ENCODE results near the gene MCTP1.

The MCTP1 gene

DNA sequence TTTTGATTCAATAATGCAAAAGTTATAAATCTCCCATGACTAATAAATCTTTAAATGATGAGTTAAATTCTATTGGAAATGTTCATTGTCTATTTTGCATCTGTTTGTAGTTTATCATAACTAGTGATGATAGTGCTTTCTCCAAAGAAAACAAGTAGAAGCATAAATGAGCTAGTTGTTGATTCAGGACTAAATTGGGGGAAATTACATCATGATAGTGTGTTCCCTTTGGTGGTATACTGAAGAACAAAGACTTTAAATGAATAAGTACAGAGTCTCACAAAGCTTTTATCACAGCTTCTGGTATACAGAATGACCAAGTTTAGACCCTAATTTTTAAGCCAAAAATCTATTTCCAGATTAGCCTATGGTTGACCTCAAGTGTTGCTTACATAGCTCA lies 173.8 kb downstream of the MCTP1 start:
- Histone ChIP-seq H3K4me2 (ENCODE audit: low read length) (no peak overlapping the region), H3K4me3 (ENCODE audit: low read length) (no peak overlapping the region), H3K36me3 (ENCODE audit: insufficient read depth, low read length) (no peaks in the 10 kb centered on the region), H3K9ac (ENCODE audit: low read depth, low read length) (no peak overlapping the region), H3K9me3 (replicated peaks; ENCODE audit: low read length) (no peaks in the 10 kb centered on the region), H3K4me1 (ENCODE audit: control insufficient read depth, insufficient read depth, low read length) (peaks cover 15% of the 10 kb centered on the region), H3K27me3 (ENCODE audit: control insufficient read depth, insufficient read depth, low read length) (no peaks in the 10 kb centered on the region)

DNA sequence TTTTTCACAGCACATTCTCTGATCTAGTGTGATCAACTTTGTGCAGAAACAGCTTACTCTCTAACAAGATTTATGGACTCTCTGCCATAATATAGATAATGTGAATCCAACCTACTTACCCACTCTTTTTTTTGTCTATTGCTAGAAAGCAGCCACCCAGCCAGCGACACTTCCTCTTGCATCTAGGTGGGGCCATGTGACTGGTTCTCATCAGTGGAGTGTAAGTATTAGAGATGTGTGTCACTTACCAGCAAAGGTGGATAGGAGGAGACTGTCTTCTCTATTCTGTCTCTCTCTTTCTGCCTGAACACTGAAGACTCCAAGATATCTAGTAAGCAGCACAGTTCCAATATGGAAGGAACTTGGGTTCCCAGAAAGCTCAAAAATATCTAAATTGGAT lies 174.8 kb downstream of the MCTP1 start:
- Histone ChIP-seq H3K4me1 (ENCODE audit: control insufficient read depth, insufficient read depth, low read length) (peaks cover 15% of the 10 kb centered on the region), H3K9me3 (replicated peaks; ENCODE audit: low read length) (no peaks in the 10 kb centered on the region), H3K36me3 (ENCODE audit: insufficient read depth, low read length) (no peaks in the 10 kb centered on the region), H3K9ac (ENCODE audit: low read depth, low read length) (no peak overlapping the region), H3K4me3 (ENCODE audit: low read length) (no peak overlapping the region), H3K27me3 (ENCODE audit: control insufficient read depth, insufficient read depth, low read length) (no peaks in the 10 kb centered on the region), H3K4me2 (ENCODE audit: low read length) (no peak overlapping the region)

DNA sequence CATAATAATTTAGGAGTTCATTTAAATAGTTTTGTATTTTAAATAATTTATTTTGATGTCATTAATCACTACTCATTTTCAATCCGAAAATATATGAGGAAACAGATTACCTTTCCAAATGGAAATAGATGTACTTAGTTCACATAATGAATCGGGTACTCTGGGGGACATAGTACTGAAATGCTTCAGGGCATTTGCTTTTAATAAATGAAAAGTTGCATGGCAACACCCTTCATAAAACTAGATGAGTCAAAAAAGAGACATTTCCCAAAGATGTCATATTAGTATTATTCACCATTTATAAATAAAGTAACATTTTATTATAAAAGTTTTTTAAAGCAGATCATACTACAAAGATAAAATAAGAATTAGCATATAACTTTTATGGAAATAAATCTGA lies 177.8 kb downstream of the MCTP1 start:
- no peaks in the 10 kb centered on the region for H3K36me3 ChIP-seq (ENCODE audit: insufficient read depth, low read length)
- no peak overlapping the region for H3K9ac ChIP-seq (ENCODE audit: low read depth, low read length)
- no peak overlapping the region for H3K4me3 ChIP-seq (ENCODE audit: low read length)
- peaks cover 4% of the 10 kb centered on the region for H3K4me1 ChIP-seq (ENCODE audit: control insufficient read depth, insufficient read depth, low read length)
- H3K9me3 ChIP-seq (replicated peaks; ENCODE audit: low read length), result no peaks in the 10 kb centered on the region
- peak overlapping the region; percentile 21 for H3K4me2 ChIP-seq (ENCODE audit: low read length)
- no peaks in the 10 kb centered on the region for H3K27me3 ChIP-seq (ENCODE audit: control insufficient read depth, insufficient read depth, low read length)

DNA sequence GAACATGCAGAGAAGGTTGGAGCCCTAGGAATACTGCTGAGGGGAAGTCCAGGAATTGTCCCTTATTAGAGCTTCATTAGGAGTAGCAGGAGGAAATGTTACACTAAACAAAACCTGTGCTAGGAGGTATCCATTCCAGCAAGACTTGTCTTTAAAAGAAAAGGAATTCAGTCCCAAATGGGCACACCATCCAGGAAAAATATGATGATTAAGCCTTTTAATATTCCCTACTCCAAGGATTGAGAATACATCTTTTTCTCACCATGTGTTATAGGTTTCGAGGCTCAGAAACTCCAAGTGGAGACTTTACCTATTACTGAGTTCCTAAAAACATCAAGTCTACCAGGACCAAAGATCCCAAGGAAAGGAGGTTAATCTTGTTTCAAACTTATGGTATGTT lies 179.3 kb downstream of the MCTP1 start:
- no peaks in the 10 kb centered on the region for H3K9me3 ChIP-seq (replicated peaks; ENCODE audit: low read length)
- H3K36me3 ChIP-seq (ENCODE audit: insufficient read depth, low read length), result no peaks in the 10 kb centered on the region
- peaks cover 4% of the 10 kb centered on the region for H3K4me1 ChIP-seq (ENCODE audit: control insufficient read depth, insufficient read depth, low read length)
- H3K9ac ChIP-seq (ENCODE audit: low read depth, low read length), result no peak overlapping the region
- H3K4me3 ChIP-seq (ENCODE audit: low read length), result no peak overlapping the region
- no peak overlapping the region for H3K4me2 ChIP-seq (ENCODE audit: low read length)
- H3K27me3 ChIP-seq (ENCODE audit: control insufficient read depth, insufficient read depth, low read length), result no peaks in the 10 kb centered on the region

DNA sequence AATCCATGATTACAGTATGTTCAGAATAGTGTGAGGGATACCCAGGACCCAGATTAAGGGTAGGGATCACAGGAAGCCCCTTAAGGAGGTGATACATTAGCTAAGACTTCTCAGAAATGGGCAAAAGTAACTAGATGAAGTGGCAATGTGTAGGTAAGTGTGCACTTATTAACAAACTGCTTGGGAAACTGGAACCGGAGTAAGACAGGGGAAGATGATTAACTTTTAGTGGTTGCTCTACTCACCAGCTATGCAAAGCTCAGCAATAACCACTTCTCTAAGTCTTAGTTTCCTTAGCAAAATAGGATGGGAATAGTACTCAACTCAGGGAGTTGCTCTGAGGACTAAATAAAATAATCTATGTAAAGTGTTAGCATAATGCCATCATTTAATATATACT lies 182.2 kb downstream of the MCTP1 start:
- Histone ChIP-seq H3K9ac (ENCODE audit: low read depth, low read length) (no peak overlapping the region), H3K9me3 (replicated peaks; ENCODE audit: low read length) (no peaks in the 10 kb centered on the region), H3K4me1 (ENCODE audit: control insufficient read depth, insufficient read depth, low read length) (peaks cover 4% of the 10 kb centered on the region), H3K4me2 (ENCODE audit: low read length) (no peak overlapping the region), H3K27me3 (ENCODE audit: control insufficient read depth, insufficient read depth, low read length) (no peaks in the 10 kb centered on the region), H3K4me3 (ENCODE audit: low read length) (no peak overlapping the region), H3K36me3 (ENCODE audit: insufficient read depth, low read length) (no peaks in the 10 kb centered on the region)

DNA sequence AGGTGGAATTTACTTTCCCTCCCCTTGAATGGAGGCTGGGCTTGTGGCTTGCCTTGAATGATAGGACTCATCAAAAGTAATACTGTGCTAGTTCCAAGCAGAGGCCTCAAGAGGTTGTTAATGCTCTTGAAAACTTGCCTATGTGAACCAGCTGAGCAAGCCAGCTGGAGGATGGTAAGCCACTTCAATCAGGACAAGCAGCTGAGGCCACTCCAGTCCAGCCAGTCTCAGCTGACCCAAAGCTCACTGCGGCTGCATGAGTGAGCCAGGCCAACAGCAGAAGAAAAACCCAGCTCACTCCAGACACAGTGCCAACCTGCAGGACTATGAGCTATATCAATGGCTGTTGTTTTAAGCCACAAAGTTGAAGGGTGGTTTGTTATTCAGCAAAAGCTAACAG lies 182.8 kb downstream of the MCTP1 start:
- Histone ChIP-seq H3K27me3 (ENCODE audit: control insufficient read depth, insufficient read depth, low read length) (no peaks in the 10 kb centered on the region), H3K4me2 (ENCODE audit: low read length) (no peak overlapping the region), H3K36me3 (ENCODE audit: insufficient read depth, low read length) (no peaks in the 10 kb centered on the region), H3K9ac (ENCODE audit: low read depth, low read length) (no peak overlapping the region), H3K4me3 (ENCODE audit: low read length) (no peak overlapping the region), H3K9me3 (replicated peaks; ENCODE audit: low read length) (no peaks in the 10 kb centered on the region), H3K4me1 (ENCODE audit: control insufficient read depth, insufficient read depth, low read length) (peaks cover 4% of the 10 kb centered on the region)

- Histone ChIP-seq H3K4me1 (ENCODE audit: control insufficient read depth, insufficient read depth, low read length) (no peaks in the 10 kb centered on the region), H3K36me3 (ENCODE audit: insufficient read depth, low read length) (no peaks in the 10 kb centered on the region), H3K27me3 (ENCODE audit: control insufficient read depth, insufficient read depth, low read length) (no peaks in the 10 kb centered on the region), H3K9ac (ENCODE audit: low read depth, low read length) (no peak overlapping the region), H3K4me2 (ENCODE audit: low read length) (no peak overlapping the region), H3K9me3 (replicated peaks; ENCODE audit: low read length) (no peaks in the 10 kb centered on the region), H3K4me3 (ENCODE audit: low read length) (no peak overlapping the region)
Observed at GRCh38 chr5:95100551-95100950, 184.3 kb downstream of the MCTP1 start.

- no peak overlapping the region for H3K9ac ChIP-seq (ENCODE audit: low read depth, low read length)
- H3K9me3 ChIP-seq (replicated peaks; ENCODE audit: low read length), result no peaks in the 10 kb centered on the region
- no peak overlapping the region for H3K4me3 ChIP-seq (ENCODE audit: low read length)
- H3K4me1 ChIP-seq (ENCODE audit: control insufficient read depth, insufficient read depth, low read length), result no peaks in the 10 kb centered on the region
- no peaks in the 10 kb centered on the region for H3K27me3 ChIP-seq (ENCODE audit: control insufficient read depth, insufficient read depth, low read length)
- H3K36me3 ChIP-seq (ENCODE audit: insufficient read depth, low read length), result no peaks in the 10 kb centered on the region
- H3K4me2 ChIP-seq (ENCODE audit: low read length), result no peak overlapping the region
Observed at GRCh38 chr5:95098012-95098411, 186.9 kb downstream of the MCTP1 start.

DNA sequence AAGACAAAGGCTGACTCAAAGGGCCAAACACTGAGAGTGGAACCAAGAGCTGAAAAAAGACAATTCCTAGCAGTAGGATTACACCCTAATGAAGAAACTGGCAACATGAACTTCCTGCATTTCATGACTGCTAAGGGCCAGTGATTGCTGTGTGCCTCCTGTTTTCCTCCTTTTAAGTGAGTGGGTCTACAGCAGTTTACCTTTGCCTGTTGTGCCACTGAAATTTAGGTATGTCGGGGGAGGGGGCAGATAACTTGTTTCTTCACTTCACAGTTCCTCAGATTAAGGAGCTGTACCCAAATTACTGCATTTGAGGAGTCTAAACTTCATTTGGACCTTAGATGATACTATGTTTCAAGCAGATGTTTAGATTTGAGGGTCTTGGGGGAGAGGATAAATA lies 191.7 kb downstream of the MCTP1 start:
- Histone ChIP-seq H3K4me2 (ENCODE audit: low read length) (no peak overlapping the region), H3K9me3 (replicated peaks; ENCODE audit: low read length) (no peaks in the 10 kb centered on the region), H3K4me1 (ENCODE audit: control insufficient read depth, insufficient read depth, low read length) (no peaks in the 10 kb centered on the region), H3K36me3 (ENCODE audit: insufficient read depth, low read length) (no peaks in the 10 kb centered on the region), H3K9ac (ENCODE audit: low read depth, low read length) (no peak overlapping the region), H3K4me3 (ENCODE audit: low read length) (no peak overlapping the region), H3K27me3 (ENCODE audit: control insufficient read depth, insufficient read depth, low read length) (no peaks in the 10 kb centered on the region)

DNA sequence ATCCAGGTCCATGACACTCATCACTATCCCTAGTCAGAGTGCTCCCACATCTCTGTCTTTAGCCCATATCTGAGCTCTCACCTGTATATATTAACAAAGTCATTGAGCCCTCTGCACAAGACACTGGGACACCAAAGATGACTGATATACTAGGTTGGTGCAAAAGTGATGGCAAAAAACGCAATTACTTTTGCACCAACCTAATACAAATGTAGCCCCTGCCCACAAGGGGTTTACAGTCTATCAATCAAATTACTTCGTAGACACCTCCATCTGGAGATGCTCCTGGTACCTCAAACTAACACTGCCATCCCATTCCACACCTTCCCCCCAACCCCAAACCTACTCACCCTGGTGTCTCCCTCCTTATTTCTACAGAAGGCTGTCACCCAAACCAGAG lies 194.1 kb downstream of the MCTP1 start:
- Histone ChIP-seq H3K27me3 (ENCODE audit: control insufficient read depth, insufficient read depth, low read length) (no peaks in the 10 kb centered on the region), H3K9me3 (replicated peaks; ENCODE audit: low read length) (no peaks in the 10 kb centered on the region), H3K4me1 (ENCODE audit: control insufficient read depth, insufficient read depth, low read length) (no peaks in the 10 kb centered on the region), H3K4me3 (ENCODE audit: low read length) (no peak overlapping the region), H3K36me3 (ENCODE audit: insufficient read depth, low read length) (no peaks in the 10 kb centered on the region), H3K4me2 (ENCODE audit: low read length) (no peak overlapping the region), H3K9ac (ENCODE audit: low read depth, low read length) (no peak overlapping the region)

DNA sequence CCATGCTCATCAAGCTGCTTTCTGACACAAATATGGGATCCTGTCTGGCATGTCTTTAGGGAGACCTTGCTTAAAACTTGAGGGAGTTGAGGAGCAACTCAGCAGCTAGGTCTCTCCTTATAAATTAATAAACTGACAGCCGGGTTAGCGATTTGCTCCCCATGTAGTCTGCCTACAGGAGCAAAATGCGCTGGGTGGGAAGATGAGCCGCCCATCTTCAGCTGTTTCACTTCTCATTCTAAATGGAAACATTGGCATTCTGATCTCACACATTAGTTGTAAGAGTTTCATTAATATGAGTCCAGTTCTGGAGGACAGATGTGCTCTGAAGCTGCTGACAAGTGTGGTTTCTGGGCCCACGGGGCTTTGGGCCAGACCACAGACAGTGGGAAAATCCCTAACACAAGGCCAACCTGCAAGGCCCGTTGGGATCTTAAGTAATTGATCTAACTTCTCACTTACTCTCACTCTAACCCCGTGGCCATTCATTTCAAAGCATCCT lies 197.0 kb downstream of the MCTP1 start:
- H3K4me1 ChIP-seq (ENCODE audit: control insufficient read depth, insufficient read depth, low read length), result peaks cover 13% of the 10 kb centered on the region
- H3K36me3 ChIP-seq (ENCODE audit: insufficient read depth, low read length), result no peaks in the 10 kb centered on the region
- H3K9ac ChIP-seq (ENCODE audit: low read depth, low read length), result no peak overlapping the region
- H3K9me3 ChIP-seq (replicated peaks; ENCODE audit: low read length), result no peaks in the 10 kb centered on the region
- H3K4me2 ChIP-seq (ENCODE audit: low read length), result no peak overlapping the region
- no peak overlapping the region for H3K4me3 ChIP-seq (ENCODE audit: low read length)
- H3K27me3 ChIP-seq (ENCODE audit: control insufficient read depth, insufficient read depth, low read length), result no peaks in the 10 kb centered on the region

DNA sequence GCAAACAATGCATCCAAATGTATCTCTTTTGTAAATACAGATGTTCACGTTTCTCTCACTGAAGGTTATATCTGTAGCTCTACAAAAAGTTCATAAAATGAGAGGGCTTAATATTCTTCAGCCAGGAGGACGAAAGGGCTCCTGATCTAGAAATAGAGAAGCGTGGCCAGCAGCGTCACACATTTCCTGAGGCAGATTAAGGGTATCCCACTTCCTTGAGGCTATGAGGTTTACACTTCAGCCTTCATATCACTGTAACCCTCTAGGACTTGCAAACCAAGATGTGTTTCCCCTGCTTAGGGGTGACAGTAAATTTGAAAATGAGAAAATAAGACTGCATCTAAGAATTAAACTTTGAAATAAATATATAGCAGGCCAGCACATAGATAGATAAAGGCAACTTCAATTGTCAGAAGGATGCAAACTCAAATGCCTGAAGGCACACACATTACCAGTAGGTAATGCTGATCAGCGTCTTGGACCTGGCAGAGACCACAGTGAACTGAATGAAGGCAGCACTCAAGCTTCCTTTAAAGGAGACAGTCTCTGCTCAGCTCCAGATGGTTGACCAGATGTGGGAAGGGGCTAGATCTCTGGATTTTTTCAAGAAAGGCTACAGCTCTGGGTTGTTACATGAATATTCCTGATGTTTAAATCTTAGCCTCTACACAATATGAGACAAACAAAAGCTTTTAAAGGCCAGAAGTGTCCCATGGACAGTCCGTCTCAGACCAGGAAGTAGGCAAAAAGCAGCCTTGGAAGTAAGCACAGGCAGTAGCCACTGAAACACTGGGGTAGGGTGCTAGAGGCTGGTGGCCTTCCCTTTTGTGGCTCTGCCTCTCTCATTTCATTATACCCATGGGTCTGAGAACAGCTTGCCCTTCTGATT lies 197.7 kb downstream of the MCTP1 start:
- peaks cover 18% of the 10 kb centered on the region for H3K4me1 ChIP-seq (ENCODE audit: control insufficient read depth, insufficient read depth, low read length)
- H3K36me3 ChIP-seq (ENCODE audit: insufficient read depth, low read length), result no peaks in the 10 kb centered on the region
- no peaks in the 10 kb centered on the region for H3K27me3 ChIP-seq (ENCODE audit: control insufficient read depth, insufficient read depth, low read length)
- H3K4me2 ChIP-seq (ENCODE audit: low read length), result no peak overlapping the region
- H3K4me3 ChIP-seq (ENCODE audit: low read length), result no peak overlapping the region
- no peaks in the 10 kb centered on the region for H3K9me3 ChIP-seq (replicated peaks; ENCODE audit: low read length)
- H3K9ac ChIP-seq (ENCODE audit: low read depth, low read length), result no peak overlapping the region
